ENCODE results near the gene MRM1.

DNA sequence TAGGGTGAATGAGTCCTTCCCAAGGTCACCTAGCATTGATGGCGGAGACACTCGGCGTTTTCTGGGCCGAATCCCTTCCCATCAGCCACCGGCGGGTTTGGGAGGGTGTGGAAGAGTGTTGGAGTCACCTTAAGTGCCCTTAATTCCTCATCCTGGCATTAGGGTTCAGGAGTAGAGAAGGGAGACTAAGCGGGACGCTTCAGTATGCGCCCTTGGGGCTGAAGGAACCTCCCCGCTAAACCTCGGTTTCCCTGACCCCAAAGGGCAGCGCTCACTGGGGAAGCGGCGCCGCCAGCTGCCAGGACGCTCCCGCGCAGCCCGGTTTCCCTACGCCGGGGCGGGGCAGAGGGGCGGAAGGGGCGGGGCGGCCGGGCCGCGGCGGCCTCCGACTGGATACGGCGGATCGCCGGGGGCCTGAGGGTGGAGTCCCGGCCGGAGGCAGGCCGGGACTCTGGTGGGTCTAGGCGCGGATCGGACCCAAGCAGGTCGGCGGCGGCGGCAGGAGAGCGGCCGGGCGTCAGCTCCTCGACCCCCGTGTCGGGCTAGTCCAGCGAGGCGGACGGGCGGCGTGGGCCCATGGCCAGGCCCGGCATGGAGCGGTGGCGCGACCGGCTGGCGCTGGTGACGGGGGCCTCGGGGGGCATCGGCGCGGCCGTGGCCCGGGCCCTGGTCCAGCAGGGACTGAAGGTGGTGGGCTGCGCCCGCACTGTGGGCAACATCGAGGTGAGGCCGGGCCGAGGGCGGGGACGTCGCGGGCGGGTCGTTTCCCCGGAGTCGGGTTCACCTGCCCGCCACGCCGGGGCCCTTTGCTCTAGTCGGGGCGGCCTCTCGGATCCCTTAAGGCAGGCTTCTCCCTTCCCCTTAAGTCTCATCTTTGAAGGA lies 9.7 kb upstream of the MRM1 start, which contains the start of gene DHRS11:
- TF ChIP-seq POLR2AphosphoS5 (IDR thresholded peaks at IDR 0.05; ENCODE audit: low read depth, low read length), result no peak; the same call in none of the 2 replicates
- peak; percentile 60; the same call in 1 of the 2 replicates for TF ChIP-seq POLR2A (IDR thresholded peaks at IDR 0.05; ENCODE audit: low read depth, low read length)
- TF ChIP-seq TAF1 (IDR thresholded peaks at IDR 0.05; ENCODE audit: low read depth, low read length), result no peak
- no peak; the same call in 1 of the 2 replicates for TF ChIP-seq POU2F2 (IDR thresholded peaks at IDR 0.05; ENCODE audit: low read depth, low read length)
- no peak for TF ChIP-seq SPI1 (IDR thresholded peaks at IDR 0.05; ENCODE audit: low read depth, low read length)
- TF ChIP-seq PAX5 (IDR thresholded peaks at IDR 0.05; ENCODE audit: insufficient read depth, low read length, severe bottlenecking), result no peak

Data from GM12891 (cell line).